ENCODE measurements around the gene DGKD.

The DGKD gene

DNA sequence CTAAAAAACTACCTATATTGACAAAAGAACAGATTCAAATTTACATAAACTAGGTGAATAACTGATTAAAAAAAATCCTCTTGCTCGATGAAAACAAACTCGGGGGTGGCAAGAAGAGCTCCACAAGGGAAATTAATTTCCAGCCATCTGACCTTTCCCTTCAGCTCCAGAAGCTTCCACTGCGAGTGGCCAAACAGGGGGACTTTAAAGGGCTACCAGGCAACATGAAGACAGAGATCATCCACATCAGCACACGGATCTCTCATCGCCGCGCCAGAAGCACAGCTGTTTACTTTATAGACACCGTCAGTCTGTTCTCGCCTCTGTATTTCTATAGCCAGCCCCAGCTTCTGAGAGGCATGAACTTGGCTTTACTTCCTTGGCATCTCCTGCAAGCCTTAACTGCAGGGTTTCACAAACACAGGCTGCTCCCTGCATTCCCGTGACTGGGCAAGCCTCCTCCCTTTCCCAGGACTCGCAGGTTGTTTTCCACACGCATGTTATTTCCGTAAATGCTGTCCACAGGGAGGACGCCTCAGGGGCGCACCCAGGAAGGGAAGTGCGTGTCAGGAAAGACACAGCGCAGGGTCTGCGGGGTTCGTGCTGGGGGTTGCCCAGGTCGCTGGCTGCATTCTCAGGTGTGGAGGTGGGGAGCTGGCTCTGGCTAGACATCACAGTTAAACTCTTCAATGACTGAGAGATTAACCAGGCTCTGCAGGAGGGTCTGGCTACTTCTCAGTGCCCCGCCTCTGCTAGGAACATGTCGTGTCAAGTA lies 127.3 kb downstream of the DGKD start:
- no peaks in the 10 kb centered on the region for H4K20me1 ChIP-seq (ENCODE audit: insufficient read depth)
- no peaks in the 10 kb centered on the region for H3K36me3 ChIP-seq (ENCODE audit: insufficient read depth)
- no peak overlapping the region for H3K4me2 ChIP-seq
- H2AFZ ChIP-seq (ENCODE audit: low read depth) = no peak overlapping the region
- no peaks in the 10 kb centered on the region for H3K79me2 ChIP-seq (ENCODE audit: insufficient read depth, low read depth)
- no peak overlapping the region for H3K4me3 ChIP-seq (IDR thresholded peaks at IDR 0.05; ENCODE audit: insufficient read depth, low read depth, low read length)
- no peaks in the 10 kb centered on the region for H3K4me1 ChIP-seq (ENCODE audit: low read depth, poor library complexity, severe bottlenecking)
- H3K27ac ChIP-seq = no peak overlapping the region
- H3K9ac ChIP-seq = no peak overlapping the region
- no peaks in the 10 kb centered on the region for H3K27me3 ChIP-seq (ENCODE audit: insufficient read depth, low read depth)
- no peak for TF ChIP-seq CTCF (conservative IDR thresholded peaks at IDR 0.05; ENCODE audit: low read depth, low read length)

DNA sequence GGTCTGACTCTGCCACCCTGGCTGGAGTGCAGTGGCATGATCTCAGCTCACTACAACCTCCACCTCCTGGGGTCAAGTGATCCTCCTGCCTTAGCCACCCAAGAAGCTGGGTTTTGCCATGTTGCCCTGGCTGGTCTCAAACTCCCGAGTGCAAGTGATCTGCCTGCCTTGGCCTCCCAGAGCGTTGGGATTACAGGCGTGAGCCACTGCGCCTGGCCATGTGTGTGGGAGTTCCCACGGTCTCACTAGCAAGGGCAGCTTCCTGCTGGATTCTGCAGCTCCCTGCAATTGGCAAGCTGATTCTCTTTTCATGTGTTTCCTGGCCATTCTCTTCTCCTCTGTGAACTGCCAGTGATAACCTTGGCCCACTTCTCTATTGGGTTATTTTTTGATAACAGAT lies 128.3 kb downstream of the DGKD start:
- no peak for TF ChIP-seq CTCF (conservative IDR thresholded peaks at IDR 0.05; ENCODE audit: low read depth, low read length)
- Histone ChIP-seq H3K79me2 (ENCODE audit: insufficient read depth, low read depth) (no peaks in the 10 kb centered on the region), H3K27ac (no peak overlapping the region), H3K4me2 (no peak overlapping the region), H2AFZ (ENCODE audit: low read depth) (no peak overlapping the region), H3K9ac (no peak overlapping the region), H3K4me1 (ENCODE audit: low read depth, poor library complexity, severe bottlenecking) (no peaks in the 10 kb centered on the region), H4K20me1 (ENCODE audit: insufficient read depth) (no peaks in the 10 kb centered on the region), H3K36me3 (ENCODE audit: insufficient read depth) (no peaks in the 10 kb centered on the region), H3K27me3 (ENCODE audit: insufficient read depth, low read depth) (no peaks in the 10 kb centered on the region), H3K4me3 (IDR thresholded peaks at IDR 0.05; ENCODE audit: insufficient read depth, low read depth, low read length) (no peak overlapping the region)

GRCh38 chr2:233485726-233486125 lies 131.4 kb downstream of the DGKD start:
- no peak overlapping the region for H3K27ac ChIP-seq
- no peak overlapping the region for H2AFZ ChIP-seq (ENCODE audit: low read depth)
- H3K4me1 ChIP-seq (ENCODE audit: low read depth, poor library complexity, severe bottlenecking) = no peaks in the 10 kb centered on the region
- no peak overlapping the region for H3K4me2 ChIP-seq
- H3K4me3 ChIP-seq (IDR thresholded peaks at IDR 0.05; ENCODE audit: insufficient read depth, low read depth, low read length) = no peak overlapping the region
- no peaks in the 10 kb centered on the region for H3K79me2 ChIP-seq (ENCODE audit: insufficient read depth, low read depth)
- no peak for TF ChIP-seq CTCF (conservative IDR thresholded peaks at IDR 0.05; ENCODE audit: low read depth, low read length)
- H3K36me3 ChIP-seq (ENCODE audit: insufficient read depth) = no peaks in the 10 kb centered on the region
- no peaks in the 10 kb centered on the region for H3K27me3 ChIP-seq (ENCODE audit: insufficient read depth, low read depth)
- H4K20me1 ChIP-seq (ENCODE audit: insufficient read depth) = no peaks in the 10 kb centered on the region
- no peak overlapping the region for H3K9ac ChIP-seq

- no peaks in the 10 kb centered on the region for H3K4me1 ChIP-seq (ENCODE audit: low read depth, poor library complexity, severe bottlenecking)
- no peak overlapping the region for H3K27ac ChIP-seq
- no peak for TF ChIP-seq CTCF (conservative IDR thresholded peaks at IDR 0.05; ENCODE audit: low read depth, low read length)
- no peaks in the 10 kb centered on the region for H3K79me2 ChIP-seq (ENCODE audit: insufficient read depth, low read depth)
- no peak overlapping the region for H3K4me2 ChIP-seq
- no peaks in the 10 kb centered on the region for H4K20me1 ChIP-seq (ENCODE audit: insufficient read depth)
- no peak overlapping the region for H3K9ac ChIP-seq
- H2AFZ ChIP-seq (ENCODE audit: low read depth) = no peak overlapping the region
- H3K4me3 ChIP-seq (IDR thresholded peaks at IDR 0.05; ENCODE audit: insufficient read depth, low read depth, low read length) = no peak overlapping the region
- no peaks in the 10 kb centered on the region for H3K36me3 ChIP-seq (ENCODE audit: insufficient read depth)
- H3K27me3 ChIP-seq (ENCODE audit: insufficient read depth, low read depth) = no peaks in the 10 kb centered on the region
Measured at GRCh38 chr2:233486357-233486756, 132.1 kb downstream of the DGKD start.

All from KMS-11 (cell line).